GM19099 (cell line): Measurements from ENCODE around the gene DUT.

Experiments used
- POLR2A ChIP-seq: IDR thresholded peaks from 3 replicates; pipeline ENCODE4 v1.6.1; 2011; ENCODE audit warnings: low read depth; ENCODE audit not compliant: insufficient read length; ENCODE audit errors: extremely low read depth

The DUT gene

DNA sequence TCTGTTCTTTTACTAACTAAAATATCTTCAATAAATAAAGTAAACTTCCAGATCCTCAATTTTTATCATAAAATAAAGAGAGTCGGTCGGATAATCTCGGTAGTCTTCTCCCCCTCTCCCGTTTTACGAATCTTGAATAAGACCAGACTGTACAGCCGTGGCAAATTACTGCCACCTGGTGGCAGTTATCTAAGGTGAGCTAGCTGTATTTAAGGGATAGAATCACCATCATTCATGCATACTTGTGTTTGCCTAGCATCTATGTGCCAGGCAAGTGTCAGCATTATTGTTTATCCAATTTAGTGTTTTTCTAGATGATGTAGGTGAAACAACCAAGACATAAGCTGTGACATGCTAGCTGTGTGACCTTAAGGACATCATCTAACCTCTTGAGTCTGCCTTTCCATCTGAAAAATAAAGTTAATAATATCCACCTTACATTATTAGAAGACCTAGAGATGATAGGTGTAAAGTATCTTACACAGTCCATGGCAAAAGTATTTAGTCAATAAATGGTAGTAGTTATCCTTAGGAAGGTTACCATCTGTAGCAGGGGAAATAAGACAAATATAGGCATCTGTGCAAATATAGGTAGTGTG, 21.3 kb downstream of the DUT start:
- TF ChIP-seq POLR2A = no peak

DNA sequence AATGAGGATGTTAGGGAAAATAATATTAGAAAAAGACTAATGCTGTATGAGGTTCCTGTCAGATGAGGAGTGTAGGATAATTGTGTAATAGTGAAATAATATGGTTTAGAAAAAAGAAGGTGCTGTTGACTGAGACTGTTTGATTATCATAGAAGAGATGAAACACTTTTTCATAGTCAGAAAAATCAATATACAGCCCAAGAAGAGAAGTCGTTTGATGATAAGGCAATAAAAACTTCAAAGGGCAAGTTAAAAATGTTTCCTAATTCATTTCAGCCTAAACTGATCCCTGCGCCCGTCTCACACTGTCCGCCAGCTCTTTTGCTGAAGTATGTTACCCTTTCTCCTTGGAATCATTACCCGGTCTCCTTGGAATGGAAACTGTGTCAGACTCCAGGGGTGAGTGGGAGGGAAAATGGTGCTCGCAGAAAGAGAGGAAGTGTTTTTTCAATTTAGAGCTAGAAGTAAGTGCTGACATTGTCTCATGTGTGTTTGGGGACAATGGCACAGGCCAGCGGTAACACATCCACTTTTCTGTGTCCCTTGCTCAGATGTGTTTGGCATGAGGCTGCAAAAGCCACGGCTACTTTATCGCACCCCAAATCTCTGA, 23.6 kb downstream of the DUT start:
- no peak for TF ChIP-seq POLR2A

DNA sequence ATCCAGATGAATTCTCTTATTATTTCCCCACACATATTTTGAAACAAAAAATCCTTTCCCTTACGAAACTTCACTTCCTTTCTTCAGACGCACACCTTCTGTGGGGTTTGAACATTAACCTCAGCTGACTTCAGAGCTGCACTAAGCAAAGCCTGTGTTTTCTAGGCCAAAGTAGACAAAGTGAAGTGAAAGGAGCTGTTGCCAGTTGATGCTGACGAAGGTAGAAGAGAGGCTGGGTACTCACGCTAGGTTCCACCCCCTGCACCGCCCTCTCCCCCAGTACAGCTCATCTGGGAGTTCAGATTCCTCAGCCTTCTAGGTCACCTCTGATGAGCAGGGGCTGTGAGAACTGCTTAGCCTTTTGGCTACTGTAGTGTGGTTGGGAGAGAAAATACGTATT, 24.1 kb downstream of the DUT start:
- TF ChIP-seq POLR2A = peak; percentile 23

DNA sequence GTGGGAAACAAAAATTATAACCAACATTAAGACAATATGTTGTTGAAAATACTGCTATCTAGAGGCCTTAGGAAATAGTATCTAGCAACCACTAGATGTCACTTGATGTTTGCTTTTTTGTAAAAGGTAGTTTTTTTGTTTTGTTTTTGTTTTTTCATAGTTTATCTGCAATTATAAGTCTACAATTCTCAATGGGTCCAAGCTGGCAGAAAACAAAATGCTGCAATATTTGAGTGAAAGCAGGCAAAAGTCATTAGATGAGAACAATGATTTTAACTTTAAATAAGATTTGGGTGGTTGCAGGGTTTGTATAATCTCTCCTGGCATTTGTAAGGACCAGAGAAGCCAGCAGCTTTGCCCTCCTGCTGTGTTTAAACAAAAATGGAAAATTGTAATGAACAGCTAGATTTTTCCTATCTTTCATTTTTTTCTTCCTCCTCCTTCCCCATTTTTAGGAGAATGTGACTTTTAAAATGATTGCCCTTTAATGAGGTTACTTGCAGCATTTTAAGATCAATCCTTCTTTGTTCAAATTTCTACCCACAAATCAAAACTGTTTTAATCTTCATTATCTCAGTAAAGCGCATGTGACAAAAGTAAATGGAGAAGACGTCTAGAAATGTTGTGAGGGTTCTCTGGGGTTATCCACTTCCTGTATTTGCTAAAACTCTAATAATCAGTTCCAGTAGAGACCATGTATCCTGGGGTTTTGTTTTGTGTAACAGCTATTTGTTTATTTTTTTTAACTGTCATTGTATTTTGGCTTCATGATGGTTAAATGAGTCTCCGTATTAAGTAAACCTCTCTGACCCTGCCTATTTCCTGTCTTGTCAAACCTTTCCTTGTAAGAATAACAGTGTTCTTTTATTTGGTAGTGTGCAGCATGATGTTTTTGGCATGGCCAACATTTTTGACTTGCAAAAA, 27.3 kb downstream of the DUT start:
- no peak for TF ChIP-seq POLR2A

DNA sequence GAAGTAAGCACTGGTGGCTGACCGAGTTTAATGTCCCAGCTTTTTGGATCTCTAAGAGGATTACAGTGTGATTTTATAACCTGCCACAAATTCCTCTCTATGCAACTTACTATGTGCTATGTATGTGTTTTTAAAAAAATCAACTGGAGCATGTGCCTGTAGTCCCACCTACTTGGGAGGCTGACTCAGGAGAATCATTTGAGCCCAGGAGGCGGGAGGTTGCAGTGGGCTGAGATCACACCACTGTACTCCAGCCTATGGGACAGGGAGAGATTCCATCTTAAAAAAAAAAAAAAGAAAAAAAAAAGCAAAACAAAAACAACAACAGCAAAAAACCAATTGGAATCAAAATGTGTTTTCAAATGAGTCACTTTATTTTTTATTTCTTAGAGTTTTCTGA, 29.6 kb downstream of the DUT start:
- TF ChIP-seq POLR2A = no peak

DNA sequence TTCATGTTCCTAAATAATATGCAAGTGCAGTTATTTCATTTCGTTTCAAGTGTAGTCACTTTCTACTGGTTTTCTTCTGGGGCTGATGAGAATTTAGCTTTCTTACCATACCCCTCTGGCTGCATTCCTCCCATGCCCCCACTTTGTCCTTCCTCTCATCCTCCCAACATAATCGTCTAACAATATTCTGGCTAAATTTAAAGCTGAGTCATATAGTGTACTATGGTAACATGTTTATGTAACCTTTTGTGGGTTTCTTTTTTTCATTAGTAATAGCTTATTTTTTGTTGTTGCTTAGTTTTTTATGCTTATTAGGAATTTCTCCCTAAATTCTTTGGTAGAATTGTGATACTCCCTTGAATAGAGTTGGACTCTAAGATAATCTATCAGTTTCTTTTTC, 30.5 kb downstream of the DUT start:
- no peak for TF ChIP-seq POLR2A

DNA sequence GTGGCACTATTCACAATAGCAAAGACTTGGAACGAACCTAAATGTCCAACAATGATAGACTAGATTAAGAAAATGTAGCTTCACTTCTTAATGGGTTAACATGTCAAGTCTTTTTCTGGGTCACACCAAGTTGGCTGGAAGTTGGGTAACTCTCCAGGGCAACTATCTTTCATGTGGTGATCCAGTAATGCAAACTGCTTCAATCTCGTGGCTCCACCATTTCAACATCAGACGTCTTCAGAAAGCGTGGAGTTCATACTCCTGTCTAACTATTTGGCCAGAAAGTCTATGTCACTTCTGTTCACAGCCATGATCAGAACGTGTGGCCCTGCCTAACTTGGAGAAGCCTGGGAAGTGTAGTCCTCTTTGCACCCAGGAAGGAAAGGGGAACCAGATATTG, 32.2 kb downstream of the DUT start:
- TF ChIP-seq POLR2A = no peak

DNA sequence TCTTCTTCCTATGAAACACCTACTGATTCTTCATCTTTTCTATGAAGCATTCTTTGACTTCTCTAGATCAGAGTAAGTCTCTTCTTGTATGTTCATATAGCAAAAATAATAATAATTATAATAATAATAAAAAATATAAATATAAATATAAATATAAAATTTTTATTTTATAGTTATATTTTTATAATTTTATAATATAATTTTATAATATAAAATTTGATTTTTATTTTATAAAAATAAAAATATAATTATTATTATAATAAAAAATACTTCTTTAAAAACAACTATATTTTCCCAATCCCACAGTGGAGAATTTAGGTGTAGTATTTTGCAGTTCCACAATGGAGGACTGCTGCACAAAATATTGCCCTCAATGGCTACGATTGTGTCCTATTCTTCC, 34.3 kb downstream of the DUT start:
- no peak for TF ChIP-seq POLR2A

DNA sequence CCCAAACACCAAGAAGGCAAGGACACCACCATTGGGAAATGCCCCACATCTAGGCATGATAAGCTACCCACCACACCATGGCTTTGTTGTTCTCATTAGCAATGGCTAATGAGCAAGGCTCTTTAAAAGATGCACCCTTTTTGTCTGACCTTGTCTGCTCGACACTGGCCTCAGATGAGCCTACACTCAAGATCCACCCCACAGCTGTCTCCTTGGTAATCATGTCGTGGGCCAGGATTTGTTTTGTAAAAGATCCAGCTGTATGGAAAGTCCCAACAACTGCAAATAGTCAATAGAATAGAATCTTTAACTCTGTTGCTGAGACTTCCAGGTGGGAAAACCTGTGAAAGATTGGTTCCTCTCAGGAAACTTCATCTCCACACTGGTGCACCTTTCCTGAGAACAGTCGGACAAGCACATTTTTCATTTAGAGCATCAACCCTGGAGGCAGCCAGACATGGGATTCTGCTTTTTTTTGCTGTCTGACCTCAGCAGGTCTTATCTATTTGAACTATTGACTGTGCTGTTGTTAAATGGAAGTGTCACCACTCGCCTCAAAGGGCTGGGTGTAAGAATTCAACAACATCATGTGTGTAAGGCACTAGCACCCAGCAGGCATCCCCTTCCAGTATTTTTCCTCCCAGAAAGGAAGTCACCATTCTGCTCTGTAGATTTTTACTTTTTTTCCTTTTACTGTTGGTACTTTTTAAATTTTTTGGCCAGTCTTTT, 35.5 kb downstream of the DUT start:
- TF ChIP-seq POLR2A = no peak

DNA sequence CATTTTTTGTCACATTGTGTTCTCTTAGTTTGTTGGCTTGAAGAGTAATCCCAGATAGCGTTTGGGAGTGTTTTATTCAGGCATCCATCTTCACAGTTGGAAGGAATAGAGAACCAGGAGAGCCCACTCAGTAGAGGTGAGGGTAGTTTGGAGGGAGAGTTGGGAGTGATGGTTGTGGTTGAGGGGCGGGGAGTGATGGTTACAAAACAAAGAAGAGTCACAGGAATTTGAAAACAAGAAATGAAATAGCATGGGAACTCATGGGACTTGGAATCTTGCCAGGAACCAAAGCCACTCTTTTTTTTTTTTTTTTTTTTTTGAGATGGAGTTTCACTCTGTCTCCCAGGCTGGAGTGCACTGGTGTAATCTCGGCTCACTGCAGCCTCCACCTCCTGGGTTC, 36.3 kb downstream of the DUT start:
- TF ChIP-seq POLR2A = no peak

DNA sequence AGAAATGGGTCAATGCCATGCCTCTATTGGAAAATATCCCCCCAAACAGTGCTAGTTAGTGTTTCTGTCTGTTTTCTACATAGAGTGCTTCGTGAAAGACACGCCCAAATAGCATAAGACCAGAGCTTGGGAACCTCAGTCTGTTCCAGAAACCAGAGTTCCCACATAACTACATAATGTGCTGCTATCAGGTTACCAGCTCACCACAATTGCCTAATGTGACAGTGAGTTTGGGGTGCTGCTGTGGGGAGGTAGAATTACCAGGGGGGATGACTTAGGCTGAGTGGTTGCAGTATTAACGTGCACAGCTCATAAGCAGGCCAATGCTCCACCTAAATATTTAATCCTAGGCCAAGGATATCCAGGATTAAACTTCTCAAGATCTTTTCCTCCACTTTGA, 39.2 kb downstream of the DUT start:
- no peak for TF ChIP-seq POLR2A

DNA sequence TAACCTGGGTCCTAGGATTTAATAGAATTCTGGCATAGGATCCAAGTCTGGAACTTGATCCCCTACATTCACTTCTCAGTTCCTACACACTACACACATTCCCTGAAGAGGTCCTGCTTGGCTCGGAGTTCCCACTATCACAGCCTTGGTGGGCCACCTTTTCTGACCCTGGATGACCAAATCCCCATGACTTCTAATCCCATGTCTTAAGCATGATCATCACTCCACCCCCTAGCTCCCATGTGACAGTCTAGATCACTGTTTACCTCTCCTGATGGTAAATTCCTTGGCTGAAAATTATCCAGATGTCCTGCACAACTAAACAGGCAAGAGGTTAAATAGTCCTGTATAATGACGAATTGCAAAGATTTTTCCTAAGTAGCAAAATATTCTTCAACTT, 40.3 kb downstream of the DUT start:
- TF ChIP-seq POLR2A = no peak

DNA sequence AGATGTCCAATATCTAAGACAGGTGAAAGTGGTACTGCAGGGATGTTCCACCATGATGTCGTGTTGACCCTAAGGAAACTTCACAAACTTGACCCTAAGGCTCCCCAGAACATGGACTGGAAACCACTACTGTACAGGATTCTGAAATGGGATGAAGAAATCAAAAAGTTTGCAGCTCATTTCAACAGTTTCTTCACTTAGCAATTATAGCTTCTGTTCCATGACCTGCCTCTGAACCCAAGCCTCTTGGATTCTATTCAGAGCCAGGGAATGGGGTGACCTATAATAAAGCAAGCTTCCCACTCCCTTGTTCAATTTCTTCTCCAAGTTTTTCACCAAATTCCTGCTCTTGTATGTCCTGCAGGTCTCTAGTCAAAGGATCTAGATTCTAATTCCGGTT, 40.7 kb downstream of the DUT start:
- no peak for TF ChIP-seq POLR2A

DNA sequence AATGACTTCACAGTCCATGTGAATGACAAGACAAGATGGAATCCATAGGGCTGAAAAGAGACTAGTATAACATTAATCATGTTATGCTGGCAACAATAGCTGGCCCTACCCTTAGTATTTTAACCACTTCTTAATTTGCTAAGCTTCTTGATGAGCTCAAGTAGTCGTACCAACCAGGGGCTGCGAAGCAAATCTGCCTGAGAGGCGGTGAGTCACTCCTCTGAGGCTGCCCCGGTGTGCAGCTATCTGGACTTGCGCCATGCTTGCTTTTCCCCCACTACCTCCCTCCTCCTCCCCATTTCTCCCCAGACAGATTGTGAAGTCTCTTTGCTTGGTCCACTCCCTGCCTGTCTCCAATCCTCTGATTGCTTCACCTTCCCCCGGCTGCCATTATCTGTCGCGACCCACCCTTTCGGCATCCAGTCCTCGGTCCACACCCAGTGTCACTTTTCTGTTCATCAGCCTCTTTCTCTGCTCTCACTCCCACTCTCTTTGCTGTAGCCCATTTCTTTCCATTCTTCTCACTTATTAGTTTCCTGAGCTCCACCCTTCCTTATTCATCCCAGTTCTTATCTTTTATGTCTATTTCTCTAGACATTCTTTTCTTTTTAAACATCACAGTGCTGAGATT, 42.7 kb downstream of the DUT start:
- no peak for TF ChIP-seq POLR2A

DNA sequence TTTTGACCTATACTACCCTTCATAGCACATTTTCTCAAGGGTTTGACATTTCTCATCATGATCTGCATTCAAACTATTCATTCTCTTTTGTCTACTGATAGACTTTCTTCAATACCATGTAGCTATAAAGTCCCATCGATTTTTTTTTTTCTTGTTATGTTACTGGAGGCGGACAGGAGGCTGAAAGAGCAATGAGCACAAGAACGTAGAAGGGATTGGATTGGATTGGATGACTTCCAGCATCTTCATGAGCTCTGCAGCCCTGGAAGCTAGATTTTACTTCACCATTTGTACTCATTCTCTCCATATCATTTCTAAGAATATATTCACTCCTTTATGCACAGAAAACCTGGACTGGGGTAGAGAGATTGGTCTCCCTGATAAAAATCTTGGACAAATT, 43.2 kb downstream of the DUT start:
- no peak for TF ChIP-seq POLR2A
